Prostate gland (tissue), 2 donors: ENCODE results near the gene XPR1. TPM values are rescaled to one million over a fixed set of nuclear protein-coding genes. Genes with fewer than 3 reads are reported as not detected.

ENCODE experiments used
- DNase-seq: peaks from one replicate; pipeline ENCODE4 v3.0.0-alpha.2; 2019; ENCODE audit warnings: low spot score
- H3K27ac ChIP-seq, 2 donors: fragments of 200-600 bp; sonication (generic); 2 replicates each; pipeline ENCODE4 v1.5.1; 2017 to 2019
- H3K27me3 ChIP-seq: fragments of 200-600 bp; sonication (generic); replicated peaks from 2 replicates; pipeline ENCODE4 v1.5.1; 2019; ENCODE audit not compliant: insufficient read depth
- H3K36me3 ChIP-seq, 2 donors: fragments of 200-600 bp; sonication (generic); 1 replicate in 1 of 2; 2 replicates in 1 of 2; pipeline versions ENCODE4 v1.5.1 to v1.8.1; 2017 to 2019
- H3K4me1 ChIP-seq: fragments of 200-600 bp; sonication (generic); replicated peaks from 2 replicates; pipeline ENCODE4 v1.5.1; 2019
- H3K4me3 ChIP-seq, 2 donors: fragments of 200-600 bp; sonication (generic); 2 replicates each; pipeline ENCODE4 v1.5.1; 2017 to 2019
- H3K9me3 ChIP-seq: fragments of 200-600 bp; sonication (generic); 2 replicates; pipeline ENCODE4 v1.5.1; 2017
- CTCF ChIP-seq, 4 experiments: fragments of 200-600 bp in 2 of 4; fragments of 450-650 bp in 2 of 4; sonication (generic) in 2 of 4; IDR thresholded peaks; 1 replicate in 3 of 4; 2 replicates in 1 of 4; pipeline ENCODE4 v1.5.1; 2016 to 2019; ENCODE audit warnings: antibody characterized with exemption in 4 of 4, mild to moderate bottlenecking in 2 of 4, moderate library complexity in 2 of 4
- POLR2A ChIP-seq: fragments of 450-650 bp; IDR thresholded peaks from one replicate; pipeline ENCODE4 v1.6.1; 2016; ENCODE audit warnings: antibody characterized with exemption, mild to moderate bottlenecking
- POLR2AphosphoS5 ChIP-seq: sonication (generic); formaldehyde crosslinking; IDR thresholded peaks from one replicate; pipeline ENCODE4 v1.6.1; 2017; ENCODE audit warnings: antibody characterized with exemption
- WGBS: methylation state at CpG from one replicate; pipeline ENCODE4 v1.1.5; 2018; 5-methylcytosine and 5-hydroxymethylcytosine counted together
- intact Hi-C: fragments of 100-400 bp; cut with DNase I; formaldehyde crosslinking; loops from one replicate; pipeline ENCODE4 v1.14.2; 2022
- total RNA-seq, 2 donors: library from RNA; depleted of rRNA; stranded (reverse); fragments of >200 nt; gene quantifications; one replicate each; pipeline ENCODE4 v1.1.0, GENCODE V29; 2016

Gene XPR1
- total RNA-seq, 2 donors from 2014 or later = 17.5 to 70.3 TPM

- no peaks in the 10 kb centered on the region for H3K4me1 ChIP-seq
- no peaks in the 10 kb centered on the region for H3K9me3 ChIP-seq
- no peak overlapping the region for H3K27ac ChIP-seq
- H3K36me3 ChIP-seq = no peaks in the 10 kb centered on the region
- no peak for DNase-seq
- intact Hi-C loops = no loop called here
- WGBS = 80% methylated on average over 9 of the region's 9 CpGs
- H3K27me3 ChIP-seq = no peaks in the 10 kb centered on the region
- no peak overlapping the region for H3K4me3 ChIP-seq
- TF ChIP-seq CTCF (IDR thresholded peaks at IDR 0.05) (no peak), POLR2AphosphoS5 (no peak), POLR2A (no peak)
Measured at GRCh38 chr1:180919183-180919700, 287.4 kb downstream of the XPR1 start.

GRCh38 chr1:180920193-180920592 lies 288.4 kb downstream of the XPR1 start:
- intact Hi-C loops = no loop called here
- no peak for DNase-seq
- no peak for TF ChIP-seq CTCF (IDR thresholded peaks at IDR 0.05)
- TF ChIP-seq POLR2A = no peak
- H3K36me3 ChIP-seq = no peaks in the 10 kb centered on the region
- H3K27me3 ChIP-seq = no peaks in the 10 kb centered on the region
- 90% methylated on average over 7 of the region's 7 CpGs for WGBS
- no peaks in the 10 kb centered on the region for H3K4me1 ChIP-seq
- H3K27ac ChIP-seq = no peak overlapping the region
- no peaks in the 10 kb centered on the region for H3K9me3 ChIP-seq
- no peak overlapping the region for H3K4me3 ChIP-seq

DNA sequence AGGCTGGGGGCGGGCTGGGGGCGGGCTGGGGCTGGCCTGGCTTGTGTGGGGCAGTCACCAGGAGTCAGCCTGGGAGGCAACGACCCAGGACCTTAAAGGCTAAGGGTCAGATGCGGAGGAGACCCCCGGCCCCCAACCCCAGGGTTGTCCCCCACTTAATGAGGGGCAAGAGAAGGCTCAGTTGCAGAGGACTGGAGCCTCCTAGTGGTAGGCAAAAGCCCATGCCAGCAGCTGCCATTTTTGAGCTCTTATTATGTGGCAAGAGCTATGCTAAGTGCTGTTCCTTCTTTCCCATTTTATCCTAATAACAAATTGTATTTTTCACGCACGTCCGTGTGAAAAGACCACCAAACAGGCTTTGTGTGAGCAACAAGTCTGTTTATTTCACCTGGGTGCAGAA lies 288.9 kb downstream of the XPR1 start:
- no peak for TF ChIP-seq POLR2A
- TF ChIP-seq POLR2AphosphoS5 = no peak
- TF ChIP-seq CTCF (IDR thresholded peaks at IDR 0.05) = no peak
- H3K4me3 ChIP-seq = no peak overlapping the region
- no peak overlapping the region for H3K27ac ChIP-seq
- no peaks in the 10 kb centered on the region for H3K27me3 ChIP-seq
- no peaks in the 10 kb centered on the region for H3K9me3 ChIP-seq
- no peaks in the 10 kb centered on the region for H3K36me3 ChIP-seq
- no peak for DNase-seq
- 81% methylated on average over 8 of the region's 8 CpGs for WGBS
- no peaks in the 10 kb centered on the region for H3K4me1 ChIP-seq
- intact Hi-C loops = no loop called here

DNA sequence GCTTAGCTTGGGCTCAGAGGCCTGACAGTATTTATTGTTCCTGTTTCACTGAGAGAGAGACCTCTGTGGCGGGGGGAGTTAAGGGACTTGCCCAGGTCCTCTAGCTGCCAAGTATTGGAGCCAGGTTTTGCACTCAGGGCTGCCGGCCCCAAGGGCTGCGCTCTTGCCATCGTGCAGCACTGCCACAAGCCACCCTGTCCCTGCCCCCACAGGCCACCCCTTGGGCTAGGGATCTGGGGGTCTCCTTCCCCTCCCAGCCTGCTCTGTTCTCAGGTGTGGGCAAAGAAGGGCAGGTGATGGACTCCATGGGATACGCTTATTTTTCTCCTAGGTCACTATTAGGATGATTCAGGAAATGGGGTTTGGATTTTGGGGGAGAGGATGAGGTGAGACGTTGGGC lies 289.6 kb downstream of the XPR1 start:
- H3K9me3 ChIP-seq = no peaks in the 10 kb centered on the region
- no peak overlapping the region for H3K27ac ChIP-seq
- intact Hi-C loops = no loop called here
- H3K4me3 ChIP-seq = no peak overlapping the region
- no peaks in the 10 kb centered on the region for H3K27me3 ChIP-seq
- DNase-seq = no peak
- 92% methylated on average over 6 of the region's 6 CpGs for WGBS
- no peaks in the 10 kb centered on the region for H3K4me1 ChIP-seq
- no peaks in the 10 kb centered on the region for H3K36me3 ChIP-seq
- TF ChIP-seq POLR2AphosphoS5 (no peak), CTCF (IDR thresholded peaks at IDR 0.05) (no peak), POLR2A (no peak)

GRCh38 chr1:180921891-180922630 lies 290.2 kb downstream of the XPR1 start:
- 84% methylated on average over 21 of the region's 21 CpGs for WGBS
- no peaks in the 10 kb centered on the region for H3K4me1 ChIP-seq
- no peaks in the 10 kb centered on the region for H3K36me3 ChIP-seq
- H3K9me3 ChIP-seq = no peaks in the 10 kb centered on the region
- no peak overlapping the region for H3K4me3 ChIP-seq
- no peaks in the 10 kb centered on the region for H3K27me3 ChIP-seq
- no peak overlapping the region for H3K27ac ChIP-seq
- TF ChIP-seq CTCF (IDR thresholded peaks at IDR 0.05) (no peak), POLR2A (no peak), POLR2AphosphoS5 (no peak)
- no peak for DNase-seq
- intact Hi-C loops = no loop called here
